ENCODE data around the gene CDC34. TPM values are rescaled to one million over a fixed set of nuclear protein-coding genes. Genes with fewer than 3 reads are reported as not detected.

Gene CDC34
- total RNA-seq, 1 donor from 2014 or later = 30.8 TPM

- no peak for DNase-seq (ENCODE audit: low spot score)
These were observed 57.5 kb downstream of the CDC34 start for GRCh38 chr19:588741-589692.

- no peak for DNase-seq (ENCODE audit: low spot score)
These were observed 58.3 kb downstream of the CDC34 start, which contains the start of gene HCN2 for GRCh38 chr19:589693-590395. Gene HCN2 (plus strand): TSS chr19:589881. CDS start chr19:589946, 65 bp downstream.

- no peak for DNase-seq (ENCODE audit: low spot score)
These were observed 58.8 kb downstream of the CDC34 start for GRCh38 chr19:590396-590745.

- DNase-seq (ENCODE audit: low spot score) = no peak
These were observed 59.2 kb downstream of the CDC34 start for GRCh38 chr19:590750-591098.

- no peak for DNase-seq (ENCODE audit: low spot score)
These were observed 59.8 kb downstream of the CDC34 start for GRCh38 chr19:591099-591958.

Other genes with a start within 250 kb of the CDC34 start
- 64.5 TPM for gene PLPP2, start 240.4 kb upstream of the CDC34 start, total RNA-seq
- gene MIER2, start 187.0 kb upstream of the CDC34 start, total RNA-seq = 37.9 TPM
- 1.1 TPM for gene C2CD4C, start 122.6 kb upstream of the CDC34 start, total RNA-seq
- gene SHC2, start 70.7 kb upstream of the CDC34 start, total RNA-seq = 27.6 TPM
- gene MADCAM1, start 35.3 kb upstream of the CDC34 start, total RNA-seq = 0.49 TPM
- gene TPGS1, start 24.3 kb upstream of the CDC34 start, total RNA-seq = 11.2 TPM
- gene GZMM, start 12.3 kb downstream of the CDC34 start, total RNA-seq = 0.83 TPM
- 273 TPM for gene BSG, start 40.8 kb downstream of the CDC34 start, total RNA-seq
- gene HCN2, start 58.1 kb downstream of the CDC34 start, total RNA-seq = not detected
- 56.4 TPM for gene POLRMT, start 101.8 kb downstream of the CDC34 start, total RNA-seq
- gene FGF22, start 108.1 kb downstream of the CDC34 start, total RNA-seq = 0.29 TPM
- gene RNF126, start 131.5 kb downstream of the CDC34 start, total RNA-seq = 54.5 TPM
- gene FSTL3, start 144.6 kb downstream of the CDC34 start, total RNA-seq = 29.8 TPM
- gene PRSS57, start 163.7 kb downstream of the CDC34 start, total RNA-seq = not detected
- 26.0 TPM for gene PALM, start 177.2 kb downstream of the CDC34 start, total RNA-seq
- 2.4 TPM for gene MISP, start 219.4 kb downstream of the CDC34 start, total RNA-seq

All from ureter (tissue), 1 donor.